H1 (cell line): ENCODE results near the gene GPR37. TPM values are rescaled to one million over a fixed set of nuclear protein-coding genes. Genes with fewer than 3 reads are reported as not detected.

ENCODE experiments used
- EZH2 ChIP-seq: fragments of 200-600 bp; sonication (generic); IDR thresholded peaks from 2 replicates; pipeline ENCODE4 v1.7.1; 2012; ENCODE audit warnings: low read depth, mild to moderate bottlenecking, moderate library complexity, low read length, inconsistent platforms; ENCODE audit not compliant: severe bottlenecking
- FOSL1 ChIP-seq: IDR thresholded peaks from 2 replicates; pipeline ENCODE4 v1.6.1; 2011; ENCODE audit warnings: mild to moderate bottlenecking, low read depth, low read length, moderate library complexity; ENCODE audit not compliant: insufficient read depth
- MAX ChIP-seq: IDR thresholded peaks from 2 replicates; pipeline ENCODE4 v1.6.1; 2012; ENCODE audit warnings: inconsistent platforms
- YY1 ChIP-seq: IDR thresholded peaks from 2 replicates; pipeline ENCODE4 v1.6.1; 2011; ENCODE audit warnings: low read depth, mild to moderate bottlenecking, low read length
- polyA plus RNA-seq, 7 experiments: library from polyadenylated mRNA; depleted of rRNA in 3 of 7; stranded (reverse) in 5 of 7; unstranded in 2 of 7; fragments of >200 nt in 5 of 7; fragments of 200-250 nt in 2 of 7; gene quantifications; 1 replicate in 5 of 7; 2 replicates in 1 of 7; 4 replicates in 1 of 7; pipeline versions ENCODE4 v1.2.1 to v1.2.3, GENCODE V29; 2011 to 2013; ENCODE audit warnings: missing spikeins in 2 of 7, mixed read lengths in 2 of 7
- total RNA-seq: library from RNA; stranded (reverse); fragmentation: NEBNext Ultra II Directional; extraction: Animal tissue kit (Norgen Biotek cat#: 25700); gene quantifications from 2 replicates; pipeline ENCODE4 v1.2.1, GENCODE V29; 2021

Gene GPR37
- total and polyA plus RNA-seq, 2 of the 8 experiments (the other 6 are each of a cell fraction or from before 2014, with no cell fraction given) = 1.5 to 17.4 TPM

GRCh38 chr7:124781418-124781817 lies 15.8 kb upstream of the GPR37 start (continued):
- no peak for TF ChIP-seq EZH2
- no peak for TF ChIP-seq MAX
- no peak for TF ChIP-seq YY1
- no peak for TF ChIP-seq FOSL1
